Measurements from ENCODE around the gene GALNT1.

GALNT1 gene

DNA sequence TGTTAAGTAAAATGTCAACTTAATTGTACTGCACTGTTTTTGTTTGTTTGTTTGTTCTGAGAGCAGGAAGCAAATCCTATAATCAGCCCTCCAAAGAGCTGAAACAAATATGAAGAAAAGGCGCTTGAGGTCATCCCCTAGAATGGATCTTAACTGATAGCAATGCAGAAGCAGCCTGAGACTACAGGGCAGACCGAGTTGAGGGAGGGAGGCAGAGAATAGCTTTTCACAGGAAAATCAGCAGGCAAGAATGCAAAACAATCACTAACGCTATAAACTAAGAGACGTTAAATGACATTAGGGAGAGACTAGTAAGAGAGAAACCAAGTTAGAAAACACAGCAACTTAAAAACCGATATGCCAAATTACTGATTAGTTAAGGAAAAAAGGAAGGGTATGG is 37.2 kb downstream of the GALNT1 start:
- DNase-seq (ENCODE audit: low spot score) = peak; percentile 37

DNA sequence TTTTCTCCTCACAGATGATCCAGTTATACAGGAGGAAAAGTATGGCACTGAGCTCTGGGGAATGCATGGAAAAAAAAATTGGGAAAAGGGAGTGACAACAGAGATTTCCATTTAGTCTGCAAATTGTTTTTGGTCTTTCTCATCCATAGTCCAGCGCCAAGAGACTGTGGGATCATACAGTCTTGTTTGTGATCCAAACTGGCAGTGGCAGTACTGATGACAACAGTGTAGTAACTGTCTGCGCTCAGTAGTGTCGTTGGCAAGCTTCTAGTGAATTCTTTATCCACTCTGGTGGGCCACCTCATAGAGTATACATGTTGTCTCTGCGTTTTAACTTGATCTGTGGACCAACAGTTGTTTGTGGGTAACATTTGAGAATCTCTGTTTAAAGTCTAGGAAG is 37.9 kb downstream of the GALNT1 start:
- peak; percentile 93 for DNase-seq (ENCODE audit: low spot score)

DNA sequence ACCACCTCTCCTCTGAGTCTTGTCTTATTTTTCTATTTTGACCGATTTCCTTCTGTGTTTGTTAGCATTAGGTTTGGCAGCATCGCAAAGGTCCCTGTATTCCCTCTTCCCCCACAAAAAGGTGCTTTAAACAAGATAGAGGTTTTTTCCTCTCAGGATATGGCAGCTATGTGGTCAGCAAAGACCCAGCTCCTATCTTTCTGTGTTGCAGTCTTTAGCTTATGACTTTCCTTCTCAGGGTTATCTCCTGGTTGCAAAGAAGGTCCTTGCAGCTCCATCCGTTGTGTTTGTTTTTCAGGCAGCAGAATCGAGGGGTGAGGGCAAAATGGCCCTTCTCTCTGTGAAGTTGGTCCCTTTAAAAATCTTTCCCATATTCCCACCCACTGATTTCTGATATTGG is 38.4 kb downstream of the GALNT1 start:
- DNase-seq (ENCODE audit: low spot score) = no peak

DNA sequence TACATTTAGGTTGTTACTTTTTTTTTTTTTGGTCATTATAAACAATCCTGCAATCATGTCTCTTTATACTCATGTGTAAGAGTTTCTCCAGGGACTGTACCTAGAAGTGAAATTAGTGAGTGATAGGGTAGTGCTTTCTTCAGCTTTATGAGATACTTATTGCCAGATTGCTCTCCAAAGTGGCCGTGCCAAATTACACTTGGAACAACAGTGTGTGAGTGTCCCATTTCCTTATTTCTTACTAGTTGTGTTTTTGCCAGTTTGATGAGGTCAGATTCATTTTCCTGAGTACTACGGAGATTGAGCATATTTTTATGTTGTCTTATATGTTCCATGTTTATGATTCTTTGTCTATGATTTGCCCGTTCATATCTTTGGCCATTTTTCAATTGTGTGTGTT is 39.2 kb downstream of the GALNT1 start:
- peak; percentile 25 for DNase-seq (ENCODE audit: low spot score)

GRCh38 chr18:35623255-35623654 is 41.7 kb downstream of the GALNT1 start:
- DNase-seq (ENCODE audit: low spot score) = no peak

DNA sequence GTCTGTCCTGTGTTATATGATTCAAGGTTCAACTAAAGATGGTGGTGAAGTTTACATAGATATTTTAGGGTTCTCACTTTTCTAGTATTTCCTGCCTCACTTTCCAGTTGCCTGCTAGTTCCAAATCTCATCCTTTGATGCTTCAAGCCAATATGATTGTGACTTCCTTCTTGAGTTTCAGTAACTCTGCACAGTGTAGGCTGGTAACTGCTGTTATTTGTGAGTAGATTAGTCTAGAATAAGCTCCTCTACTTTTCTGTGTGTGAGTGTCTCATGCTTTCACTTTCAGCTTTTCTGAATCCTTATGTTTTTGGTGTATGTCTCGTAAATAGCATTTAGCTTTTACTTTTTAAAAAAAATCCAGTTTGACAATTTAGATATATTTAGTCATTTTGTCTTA is 42.6 kb downstream of the GALNT1 start:
- no peak for DNase-seq (ENCODE audit: low spot score)

GRCh38 chr18:35625232-35625631 is 43.7 kb downstream of the GALNT1 start:
- DNase-seq (ENCODE audit: low spot score) = no peak

DNA sequence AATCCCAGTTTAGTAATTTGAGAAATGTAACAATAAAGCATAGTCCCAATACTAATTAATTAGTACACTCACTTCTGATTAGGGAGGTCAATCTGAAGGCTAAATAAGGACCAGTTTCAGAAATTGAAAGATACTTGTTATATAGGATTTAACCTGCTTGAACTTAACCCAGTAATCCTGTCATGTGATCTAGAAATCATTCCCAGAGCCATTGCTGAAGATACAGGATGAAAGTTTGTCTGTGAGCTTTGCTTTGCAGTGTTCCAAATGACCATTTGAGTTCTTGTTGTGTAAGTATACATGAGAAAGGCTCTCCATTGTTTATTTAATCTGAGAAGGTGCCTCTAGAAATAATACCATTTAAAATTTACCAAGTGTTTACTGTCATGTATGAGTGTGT is 52.2 kb downstream of the GALNT1 start:
- DNase-seq (ENCODE audit: low spot score) = no peak

DNA sequence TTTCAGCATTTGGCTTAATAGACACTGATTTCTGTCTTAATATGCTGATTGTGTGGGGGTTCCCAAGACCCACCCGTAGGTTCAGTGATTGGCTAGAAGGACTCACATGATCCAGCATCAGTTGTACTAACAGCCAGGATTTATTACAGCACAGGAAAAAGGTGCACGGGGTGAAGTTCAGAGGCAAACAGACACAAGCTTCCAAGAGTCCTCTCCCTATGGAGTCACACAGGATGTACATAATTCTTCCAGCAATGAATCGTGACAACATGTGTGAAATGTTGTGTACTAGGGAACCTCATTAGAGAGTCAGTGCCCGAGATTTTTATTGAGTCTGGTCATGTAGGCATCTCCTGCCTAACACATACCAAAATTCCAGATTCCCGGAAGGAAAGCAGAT is 52.8 kb downstream of the GALNT1 start:
- no peak for DNase-seq (ENCODE audit: low spot score)

- no peak for DNase-seq (ENCODE audit: low spot score)
Measured at GRCh38 chr18:35635170-35635569, 53.6 kb downstream of the GALNT1 start.

- no peak for DNase-seq (ENCODE audit: low spot score)
Measured at GRCh38 chr18:35637227-35637626, 55.7 kb downstream of the GALNT1 start.

- DNase-seq (ENCODE audit: low spot score) = no peak
Measured at GRCh38 chr18:35639296-35639695, 57.8 kb downstream of the GALNT1 start.

DNA sequence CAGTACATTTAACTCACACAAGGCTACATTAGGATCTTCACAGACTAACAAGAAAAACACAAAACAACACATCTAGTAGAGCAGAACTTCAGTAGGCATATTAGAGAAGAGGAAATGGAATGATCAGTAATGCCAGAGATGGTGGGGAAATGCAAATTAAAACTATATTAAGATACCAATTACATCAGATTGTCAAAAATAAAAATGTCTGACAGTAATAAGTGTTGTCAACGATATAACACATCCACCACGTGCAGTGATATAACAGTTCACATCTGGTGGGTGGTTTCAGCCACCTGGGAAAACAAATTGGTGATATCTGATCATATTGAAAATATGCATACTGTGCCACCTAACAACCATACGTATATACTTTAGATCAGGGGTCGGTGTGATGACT is 59.9 kb downstream of the GALNT1 start:
- no peak for DNase-seq (ENCODE audit: low spot score)

DNA sequence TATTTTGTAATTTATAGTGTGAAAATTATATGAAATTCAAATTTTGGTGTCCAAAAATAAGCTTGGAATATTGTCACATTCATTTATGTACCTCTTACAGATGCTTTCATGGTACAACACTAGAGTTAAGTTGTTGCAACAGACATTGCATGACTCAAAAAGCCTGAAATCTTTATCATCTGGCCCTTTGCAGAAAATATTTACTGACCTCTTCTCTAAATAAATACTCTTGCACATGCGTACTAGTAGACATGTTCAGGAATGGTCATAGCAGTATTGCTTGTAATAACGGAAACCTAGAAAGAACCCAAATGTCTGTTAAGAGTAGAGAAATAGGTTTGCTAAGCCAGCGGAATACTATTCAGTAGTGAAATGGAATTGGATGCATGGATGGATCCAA is 60.4 kb downstream of the GALNT1 start:
- DNase-seq (ENCODE audit: low spot score) = no peak

DNA sequence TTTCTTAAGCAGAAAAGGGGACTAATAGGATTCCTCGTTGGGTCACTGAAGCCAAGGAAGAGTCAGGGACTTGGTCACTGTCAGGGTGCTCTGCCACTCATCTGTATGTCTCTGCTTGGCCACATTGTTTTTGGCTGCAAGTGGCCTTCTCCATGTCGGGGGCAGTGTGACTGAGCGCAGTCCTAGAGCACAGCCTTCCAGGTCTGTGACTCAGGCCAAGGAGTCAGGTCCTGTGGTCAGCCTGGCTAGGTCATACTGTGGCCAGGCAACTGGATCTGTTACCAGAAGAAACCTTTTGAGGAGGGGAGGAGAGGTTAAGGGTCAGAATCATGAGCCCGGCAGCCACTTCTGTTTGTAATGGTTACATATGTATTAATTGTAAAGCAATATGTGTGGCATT is 61.3 kb downstream of the GALNT1 start:
- no peak for DNase-seq (ENCODE audit: low spot score)

DNA sequence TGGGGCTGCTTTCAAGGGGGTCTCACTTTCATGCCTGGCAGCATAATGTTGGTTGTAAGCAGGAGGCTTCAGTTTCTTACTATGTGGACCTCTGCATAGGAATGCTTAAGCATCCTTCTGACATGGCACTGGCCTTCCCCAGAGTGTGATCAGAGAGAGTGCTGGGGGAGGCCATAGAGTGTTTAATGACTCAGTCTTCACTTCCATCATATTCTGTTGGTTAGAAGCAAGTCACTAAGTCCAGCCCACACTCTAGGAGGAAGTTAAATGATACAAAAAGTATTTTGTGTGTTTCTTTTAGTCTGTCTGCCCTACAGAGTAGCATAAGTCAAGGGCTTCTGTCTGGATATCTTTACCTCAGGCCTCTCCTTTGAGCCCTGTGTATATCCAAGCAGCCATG is 64.9 kb downstream of the GALNT1 start:
- DNase-seq (ENCODE audit: low spot score) = no peak

- no peak for DNase-seq (ENCODE audit: low spot score)
Measured at GRCh38 chr18:35653392-35654135, 72.0 kb downstream of the GALNT1 start.

GRCh38 chr18:35658112-35658511 is 76.6 kb downstream of the GALNT1 start:
- DNase-seq (ENCODE audit: low spot score) = no peak

- peak; percentile 35 for DNase-seq (ENCODE audit: low spot score)
Measured at GRCh38 chr18:35661483-35662146, 80.1 kb downstream of the GALNT1 start.

GRCh38 chr18:35662293-35663062 is 80.9 kb downstream of the GALNT1 start:
- no peak for DNase-seq (ENCODE audit: low spot score)

DNA sequence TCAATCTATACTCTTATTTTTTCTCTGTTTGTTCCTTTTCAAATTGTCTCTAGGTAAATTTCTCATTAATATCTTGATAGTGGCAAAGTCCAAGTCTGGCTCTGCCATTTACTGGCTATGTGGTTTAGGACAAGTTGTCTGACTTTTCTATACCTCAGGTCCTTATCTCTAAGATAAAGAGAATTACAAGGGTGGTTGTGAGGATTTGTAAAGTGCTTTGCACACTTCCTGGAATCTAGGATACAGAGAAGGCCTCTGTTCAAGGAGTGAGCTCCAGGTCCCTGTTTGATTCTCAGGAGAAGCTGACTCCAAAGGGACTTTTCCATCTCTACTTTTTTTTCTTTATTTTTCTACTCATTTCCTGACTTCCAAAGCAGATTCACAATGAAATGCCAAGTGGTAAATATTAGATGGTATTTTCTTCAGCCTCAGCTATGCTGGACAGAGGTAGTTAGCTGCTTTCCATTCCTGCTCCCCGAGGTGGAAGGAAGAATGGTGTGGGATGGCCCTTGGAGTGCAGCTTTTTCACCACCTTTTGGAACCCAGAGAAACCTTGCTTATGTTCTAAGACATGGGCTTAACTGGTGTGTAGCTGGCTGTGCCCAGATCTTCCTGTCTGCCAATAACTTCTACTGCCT is 90.5 kb downstream of the GALNT1 start:
- DNase-seq (ENCODE audit: low spot score) = no peak

DNA sequence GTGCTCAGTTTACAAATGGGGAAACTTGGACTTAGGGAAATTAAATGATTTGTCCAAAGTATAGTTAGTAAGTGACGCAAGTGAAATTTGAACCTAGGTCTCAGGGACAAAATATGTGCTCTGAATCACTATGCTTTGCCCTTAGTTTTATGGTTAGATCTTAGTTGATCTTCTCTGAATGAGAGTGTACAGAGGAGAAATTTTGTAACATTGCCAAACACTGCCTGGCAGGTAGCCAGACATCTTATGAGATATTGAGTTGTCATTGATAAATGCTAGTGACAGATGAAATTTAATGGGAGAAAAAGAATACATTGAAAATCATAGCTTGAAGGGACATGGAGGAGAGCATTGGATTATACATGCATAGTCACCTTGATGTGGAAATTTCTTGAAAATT is 91.4 kb downstream of the GALNT1 start:
- DNase-seq (ENCODE audit: low spot score) = no peak

- no peak for DNase-seq (ENCODE audit: low spot score)
Measured at GRCh38 chr18:35673682-35674081, 92.1 kb downstream of the GALNT1 start.

All from globus pallidus (tissue), 1 donor.